ENCODE data around the gene TMEM167B. TPM values are rescaled to one million over a fixed set of nuclear protein-coding genes. Genes with fewer than 3 reads are reported as not detected.

TMEM167B gene
- total RNA-seq, 1 experiment from 2014 or later, result 18.1 TPM

DNA sequence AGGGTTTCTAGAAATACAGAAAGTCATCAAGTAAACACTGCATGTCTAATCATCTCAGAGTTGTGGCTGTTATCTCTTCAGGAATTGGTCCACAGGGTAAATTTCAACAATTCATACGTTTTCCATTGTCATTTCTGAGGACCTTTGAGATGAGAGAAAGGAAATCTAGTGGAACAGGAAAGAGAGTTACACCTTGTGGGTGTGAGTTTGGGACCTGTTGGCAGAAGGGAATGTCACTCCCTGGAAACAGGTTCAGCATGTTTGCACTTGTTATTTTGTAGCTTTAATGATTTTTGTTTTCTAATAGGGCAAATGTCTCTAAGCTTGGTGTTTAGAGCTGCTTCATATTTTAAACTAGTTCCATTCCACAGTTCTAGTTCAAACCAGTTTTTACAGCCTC is 5.6 kb downstream of the TMEM167B start:
- ChIA-PET CTCF (no interaction called here), POLR2A (no interaction called here)
- no TSS peak for BruUV-seq (replicated peaks)
- no peak overlapping the region for H3K27ac ChIP-seq (ENCODE audit: low read length)
- TF ChIP-seq, protein P1, sequence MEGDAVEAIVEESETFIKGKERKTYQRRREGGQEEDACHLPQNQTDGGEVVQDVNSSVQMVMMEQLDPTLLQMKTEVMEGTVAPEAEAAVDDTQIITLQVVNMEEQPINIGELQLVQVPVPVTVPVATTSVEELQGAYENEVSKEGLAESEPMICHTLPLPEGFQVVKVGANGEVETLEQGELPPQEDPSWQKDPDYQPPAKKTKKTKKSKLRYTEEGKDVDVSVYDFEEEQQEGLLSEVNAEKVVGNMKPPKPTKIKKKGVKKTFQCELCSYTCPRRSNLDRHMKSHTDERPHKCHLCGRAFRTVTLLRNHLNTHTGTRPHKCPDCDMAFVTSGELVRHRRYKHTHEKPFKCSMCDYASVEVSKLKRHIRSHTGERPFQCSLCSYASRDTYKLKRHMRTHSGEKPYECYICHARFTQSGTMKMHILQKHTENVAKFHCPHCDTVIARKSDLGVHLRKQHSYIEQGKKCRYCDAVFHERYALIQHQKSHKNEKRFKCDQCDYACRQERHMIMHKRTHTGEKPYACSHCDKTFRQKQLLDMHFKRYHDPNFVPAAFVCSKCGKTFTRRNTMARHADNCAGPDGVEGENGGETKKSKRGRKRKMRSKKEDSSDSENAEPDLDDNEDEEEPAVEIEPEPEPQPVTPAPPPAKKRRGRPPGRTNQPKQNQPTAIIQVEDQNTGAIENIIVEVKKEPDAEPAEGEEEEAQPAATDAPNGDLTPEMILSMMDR (IDR thresholded peaks at IDR 0.05), result no peak
- TF ChIP-seq TCF7L2 (IDR thresholded peaks at IDR 0.05; ENCODE audit: low read depth, low read length) (no peak), SIN3A (IDR thresholded peaks at IDR 0.05; ENCODE audit: borderline replicate concordance, insufficient read depth, low read depth, low read length) (no peak), POLR2AphosphoS5 (IDR thresholded peaks at IDR 0.05; ENCODE audit: low read depth, low read length) (no peak)
- TF ChIP-seq, protein P2, sequence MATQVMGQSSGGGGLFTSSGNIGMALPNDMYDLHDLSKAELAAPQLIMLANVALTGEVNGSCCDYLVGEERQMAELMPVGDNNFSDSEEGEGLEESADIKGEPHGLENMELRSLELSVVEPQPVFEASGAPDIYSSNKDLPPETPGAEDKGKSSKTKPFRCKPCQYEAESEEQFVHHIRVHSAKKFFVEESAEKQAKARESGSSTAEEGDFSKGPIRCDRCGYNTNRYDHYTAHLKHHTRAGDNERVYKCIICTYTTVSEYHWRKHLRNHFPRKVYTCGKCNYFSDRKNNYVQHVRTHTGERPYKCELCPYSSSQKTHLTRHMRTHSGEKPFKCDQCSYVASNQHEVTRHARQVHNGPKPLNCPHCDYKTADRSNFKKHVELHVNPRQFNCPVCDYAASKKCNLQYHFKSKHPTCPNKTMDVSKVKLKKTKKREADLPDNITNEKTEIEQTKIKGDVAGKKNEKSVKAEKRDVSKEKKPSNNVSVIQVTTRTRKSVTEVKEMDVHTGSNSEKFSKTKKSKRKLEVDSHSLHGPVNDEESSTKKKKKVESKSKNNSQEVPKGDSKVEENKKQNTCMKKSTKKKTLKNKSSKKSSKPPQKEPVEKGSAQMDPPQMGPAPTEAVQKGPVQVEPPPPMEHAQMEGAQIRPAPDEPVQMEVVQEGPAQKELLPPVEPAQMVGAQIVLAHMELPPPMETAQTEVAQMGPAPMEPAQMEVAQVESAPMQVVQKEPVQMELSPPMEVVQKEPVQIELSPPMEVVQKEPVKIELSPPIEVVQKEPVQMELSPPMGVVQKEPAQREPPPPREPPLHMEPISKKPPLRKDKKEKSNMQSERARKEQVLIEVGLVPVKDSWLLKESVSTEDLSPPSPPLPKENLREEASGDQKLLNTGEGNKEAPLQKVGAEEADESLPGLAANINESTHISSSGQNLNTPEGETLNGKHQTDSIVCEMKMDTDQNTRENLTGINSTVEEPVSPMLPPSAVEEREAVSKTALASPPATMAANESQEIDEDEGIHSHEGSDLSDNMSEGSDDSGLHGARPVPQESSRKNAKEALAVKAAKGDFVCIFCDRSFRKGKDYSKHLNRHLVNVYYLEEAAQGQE (IDR thresholded peaks at IDR 0.05; ENCODE audit: insufficient read depth in 1 of 2, low read depth in 2 of 2, low read length in 1 of 2), result no peak
- DNase-seq (ENCODE audit: low read depth, low spot score), result no peak
- H3K36me3 ChIP-seq (ENCODE audit: control insufficient read depth, insufficient read depth, low read length), result peaks cover 11% of the 10 kb centered on the region
- H3K27me3 ChIP-seq (ENCODE audit: control insufficient read depth, insufficient read depth, low read length), result no peaks in the 10 kb centered on the region
- peaks cover 19% of the 10 kb centered on the region for H3K4me1 ChIP-seq (ENCODE audit: control insufficient read depth, insufficient read depth, low read length)
- in situ Hi-C loops (cut with HindIII; ENCODE audit: low pct_unique_long_range_greater_than_20kb, low sequenced_read_pairs) (no loop called here), intact Hi-C loops (cut with micrococcal nuclease; ENCODE audit: unreplicated experiment) (no loop called here)
- H3K4me3 ChIP-seq (ENCODE audit: low read depth in 2 of 2, low read length in 2 of 2), result no peak overlapping the region
- ATAC-seq, result no peak
- H3K9me3 ChIP-seq (ENCODE audit: control insufficient read depth, insufficient read depth, low read depth, low read length), result no peaks in the 10 kb centered on the region

DNA sequence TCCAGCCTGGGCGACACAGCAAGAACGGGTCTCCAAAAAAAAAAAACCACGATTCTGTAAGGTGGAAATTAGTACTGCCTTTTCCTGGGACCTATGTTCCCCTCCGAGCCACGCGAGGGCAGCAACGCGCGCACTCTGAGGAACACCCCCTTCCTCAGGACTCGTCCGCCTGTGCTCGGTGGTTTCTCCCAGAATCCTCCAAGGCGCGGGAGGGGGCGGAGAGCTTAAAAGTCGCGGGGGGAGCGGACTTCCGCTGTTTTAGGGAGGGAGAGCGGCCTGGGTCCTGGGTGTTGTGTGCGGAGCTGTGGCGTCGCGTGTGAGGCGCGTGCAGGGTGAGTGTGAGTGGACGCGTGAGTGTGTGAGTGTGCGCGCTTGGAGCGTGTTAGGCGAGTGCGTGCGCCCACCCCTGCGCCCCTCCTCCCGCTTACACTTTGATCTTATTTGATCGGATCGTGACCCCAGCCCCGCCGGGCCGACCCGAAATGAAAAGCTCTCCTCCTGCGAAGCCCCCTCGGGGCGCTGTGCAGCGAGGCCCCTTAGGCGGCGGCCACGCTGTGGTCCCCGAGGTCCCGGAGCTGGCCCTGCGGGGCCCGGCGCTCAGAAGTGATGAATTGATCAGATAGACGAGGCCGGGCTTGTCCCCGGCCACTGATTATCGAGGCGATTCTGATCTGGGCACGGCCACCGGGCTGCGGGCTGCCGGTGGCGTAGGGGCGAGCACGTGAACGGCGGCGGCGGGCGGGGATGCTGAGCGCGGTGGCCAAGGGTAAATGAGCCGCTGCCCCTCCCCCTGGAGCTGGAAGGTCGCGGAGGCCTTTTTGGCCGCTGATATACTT is 9.6 kb downstream of the TMEM167B start:
- Histone ChIP-seq H3K9me3 (ENCODE audit: control insufficient read depth, insufficient read depth, low read depth, low read length) (no peaks in the 10 kb centered on the region), H3K27ac (ENCODE audit: low read length) (peak overlapping the region; percentile 90), H3K4me1 (ENCODE audit: control insufficient read depth, insufficient read depth, low read length) (no peaks in the 10 kb centered on the region; the same call in 1 of the 2 replicates), H3K4me3 (ENCODE audit: low read depth in 2 of 2, low read length in 2 of 2) (peak overlapping the region; percentile 79 to 88), H3K27me3 (ENCODE audit: control insufficient read depth, insufficient read depth, low read length) (no peaks in the 10 kb centered on the region), H3K36me3 (ENCODE audit: control insufficient read depth, insufficient read depth, low read length) (peaks cover 6% of the 10 kb centered on the region)
- intact Hi-C loops (cut with micrococcal nuclease; ENCODE audit: unreplicated experiment) (no loop called here), in situ Hi-C loops (cut with HindIII; ENCODE audit: low pct_unique_long_range_greater_than_20kb, low sequenced_read_pairs) (no loop called here)
- ATAC-seq, result peak; percentile 98
- ChIA-PET CTCF (interaction anchor here (0.6 to 1.4 kb wide), 6 partner anchors 10 to 552 kb away, joined by 3 to 18 read pairs (median 4); partner anchors contain the start of genes TMEM167B and WDR47), POLR2A (interaction anchor here (0.6 to 0.8 kb wide), 6 partner anchors 11 to 370 kb away, joined by 3 to 14 read pairs (median 3); partner anchors contain the start of gene TAF13)
- TF ChIP-seq TCF7L2 (IDR thresholded peaks at IDR 0.05; ENCODE audit: low read depth, low read length) (peak; percentile 72), POLR2AphosphoS5 (IDR thresholded peaks at IDR 0.05; ENCODE audit: low read depth, low read length) (peak; percentile 99), SIN3A (IDR thresholded peaks at IDR 0.05; ENCODE audit: borderline replicate concordance, insufficient read depth, low read depth, low read length) (peak; percentile 92; the same call in 1 of the 2 replicates)
- TF ChIP-seq, protein P2 (IDR thresholded peaks at IDR 0.05; ENCODE audit: insufficient read depth in 1 of 2, low read depth in 2 of 2, low read length in 1 of 2), result no peak
- TF ChIP-seq, protein P1 (IDR thresholded peaks at IDR 0.05), result peak; percentile 90
- TSS peak; percentile 94 for BruUV-seq (replicated peaks)
- DNase-seq (ENCODE audit: low read depth, low spot score), result peak; percentile 81
